Left lung (tissue), 10 donors: ENCODE measurements around the gene SNX1. TPM values are rescaled to one million over a fixed set of nuclear protein-coding genes. Genes with fewer than 3 reads are reported as not detected.

Experiments
- ATAC-seq: fragments of 200-7000 bp; cut with Tn5 transposase; one replicate; pipeline ENCODE4 v1.9.1; 2020; ENCODE audit warnings: moderate library complexity
- DNase-seq, 4 donors: peaks; one replicate each; pipeline ENCODE4 v3.0.0-alpha.2; 2013 to 2020
- H3K27ac ChIP-seq, 2 donors: fragments of 200-600 bp; sonication (generic) in 1 of 2; one replicate each; pipeline versions ENCODE4 v1.5.0 to v1.8.0; 2020 to 2021
- H3K27me3 ChIP-seq, 2 donors: fragments of 200-600 bp; sonication (generic) in 1 of 2; one replicate each; pipeline versions ENCODE4 v1.5.0 to v1.8.0; 2020 to 2021
- H3K36me3 ChIP-seq, 2 donors: fragments of 200-600 bp; sonication (generic) in 1 of 2; one replicate each; pipeline versions ENCODE4 v1.5.0 to v1.8.0; 2020 to 2021
- H3K4me1 ChIP-seq, 2 donors: fragments of 200-600 bp; one replicate each; pipeline ENCODE4 v1.8.0; 2021
- H3K4me3 ChIP-seq, 2 donors: fragments of 200-600 bp; sonication (generic) in 1 of 2; one replicate each; pipeline versions ENCODE4 v1.5.0 to v1.8.0; 2020 to 2021; ENCODE audit warnings: mild to moderate bottlenecking in 1 of 2
- H3K9me3 ChIP-seq, 2 donors: fragments of 200-600 bp; sonication (generic) in 1 of 2; one replicate each; pipeline versions ENCODE4 v1.5.0 to v1.8.0; 2020 to 2021
- intact Hi-C, 2 donors: fragments of 100-400 bp; cut with DNase I; formaldehyde crosslinking; loops; one replicate each; pipeline versions ENCODE4 v1.11.2 to v1.14.2; 2022
- polyA plus RNA-seq, 6 donors: library from polyadenylated mRNA; unstranded; fragments of 120-200 nt; gene quantifications; one replicate each; pipeline ENCODE4 v1.2.1, GENCODE V29; 2013; ENCODE audit not compliant: insufficient read length in 6 of 6
- total RNA-seq, 2 donors: library from RNA; stranded (reverse); fragmentation: NEBNext Ultra II Directional; extraction: Animal tissue kit (Norgen Biotek cat#: 25700); gene quantifications; one replicate each; pipeline ENCODE4 v1.2.1, GENCODE V29; 2021
- TF ChIP-seq, protein P1 (sequence below), 2 donors: fragments of 200-600 bp; sonication (generic) in 1 of 2; IDR thresholded peaks; one replicate each; pipeline versions ENCODE4 v1.5.0 to v1.8.0; 2021; ENCODE audit warnings: antibody characterized with exemption in 2 of 2
- donor health status: DM: no; HTN: yes; CAD: no.
- donor health status: DM: no; HTN: no; CAD: no.

SNX1 gene
- total and polyA plus RNA-seq, 8 donors, result 121 to 160 (median 126) TPM

DNA sequence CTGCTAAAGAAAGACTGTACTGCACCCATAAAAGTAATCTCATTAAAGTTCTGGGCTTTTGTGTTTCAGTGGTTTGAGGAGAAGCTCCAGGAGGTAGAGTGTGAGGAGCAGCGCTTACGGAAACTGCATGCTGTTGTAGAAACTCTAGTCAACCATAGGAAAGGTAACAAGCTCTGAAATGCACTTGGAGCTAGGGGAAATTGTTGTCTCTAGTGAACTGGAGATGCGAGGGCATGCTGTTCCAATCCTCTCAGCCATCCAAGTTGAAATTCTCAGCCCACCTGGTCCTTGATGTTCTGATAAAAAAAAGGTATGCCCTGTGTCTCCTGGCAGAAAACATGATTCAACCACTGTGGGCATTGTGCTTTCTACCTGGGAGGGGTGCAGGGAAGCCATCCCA, 34.4 kb downstream of the SNX1 start:
- Histone ChIP-seq H3K4me3 (no peak overlapping the region), H3K27me3 (no peaks in the 10 kb centered on the region), H3K27ac (no peak overlapping the region), H3K4me1 (peaks cover 0 to 7% of the 10 kb centered on the region in 2 donors), H3K9me3 (no peaks in the 10 kb centered on the region), H3K36me3 (peaks cover 0 to 100% of the 10 kb centered on the region in 2 donors)
- intact Hi-C loops, result no loop called here
- TF ChIP-seq, protein P1, sequence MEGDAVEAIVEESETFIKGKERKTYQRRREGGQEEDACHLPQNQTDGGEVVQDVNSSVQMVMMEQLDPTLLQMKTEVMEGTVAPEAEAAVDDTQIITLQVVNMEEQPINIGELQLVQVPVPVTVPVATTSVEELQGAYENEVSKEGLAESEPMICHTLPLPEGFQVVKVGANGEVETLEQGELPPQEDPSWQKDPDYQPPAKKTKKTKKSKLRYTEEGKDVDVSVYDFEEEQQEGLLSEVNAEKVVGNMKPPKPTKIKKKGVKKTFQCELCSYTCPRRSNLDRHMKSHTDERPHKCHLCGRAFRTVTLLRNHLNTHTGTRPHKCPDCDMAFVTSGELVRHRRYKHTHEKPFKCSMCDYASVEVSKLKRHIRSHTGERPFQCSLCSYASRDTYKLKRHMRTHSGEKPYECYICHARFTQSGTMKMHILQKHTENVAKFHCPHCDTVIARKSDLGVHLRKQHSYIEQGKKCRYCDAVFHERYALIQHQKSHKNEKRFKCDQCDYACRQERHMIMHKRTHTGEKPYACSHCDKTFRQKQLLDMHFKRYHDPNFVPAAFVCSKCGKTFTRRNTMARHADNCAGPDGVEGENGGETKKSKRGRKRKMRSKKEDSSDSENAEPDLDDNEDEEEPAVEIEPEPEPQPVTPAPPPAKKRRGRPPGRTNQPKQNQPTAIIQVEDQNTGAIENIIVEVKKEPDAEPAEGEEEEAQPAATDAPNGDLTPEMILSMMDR (IDR thresholded peaks at IDR 0.05), result no peak
- ATAC-seq (no peak), DNase-seq (no peak)

DNA sequence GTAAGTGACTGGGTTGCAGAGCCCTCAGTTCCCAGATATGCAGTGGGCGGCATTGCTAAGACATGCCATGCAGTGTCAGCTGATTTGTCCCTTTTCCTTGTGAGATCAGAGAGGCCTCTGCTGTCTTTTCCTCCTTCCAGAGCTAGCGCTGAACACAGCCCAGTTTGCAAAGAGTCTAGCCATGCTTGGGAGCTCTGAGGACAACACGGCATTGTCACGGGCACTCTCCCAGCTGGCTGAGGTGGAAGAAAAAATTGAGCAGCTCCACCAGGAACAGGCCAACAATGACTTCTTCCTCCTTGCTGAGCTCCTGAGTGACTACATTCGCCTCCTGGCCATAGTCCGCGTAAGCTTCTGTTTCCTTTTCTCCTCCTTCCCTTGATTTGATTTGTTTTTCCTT, 35.8 kb downstream of the SNX1 start:
- no peak for DNase-seq
- Histone ChIP-seq H3K4me3 (no peak overlapping the region), H3K27me3 (no peaks in the 10 kb centered on the region), H3K9me3 (no peaks in the 10 kb centered on the region), H3K4me1 (peaks cover 0 to 7% of the 10 kb centered on the region in 2 donors), H3K27ac (no peak overlapping the region), H3K36me3 (peaks cover 0 to 100% of the 10 kb centered on the region in 2 donors)
- no peak for ATAC-seq
- intact Hi-C loops, result no loop called here
- TF ChIP-seq, protein P1 (IDR thresholded peaks at IDR 0.05), result no peak

DNA sequence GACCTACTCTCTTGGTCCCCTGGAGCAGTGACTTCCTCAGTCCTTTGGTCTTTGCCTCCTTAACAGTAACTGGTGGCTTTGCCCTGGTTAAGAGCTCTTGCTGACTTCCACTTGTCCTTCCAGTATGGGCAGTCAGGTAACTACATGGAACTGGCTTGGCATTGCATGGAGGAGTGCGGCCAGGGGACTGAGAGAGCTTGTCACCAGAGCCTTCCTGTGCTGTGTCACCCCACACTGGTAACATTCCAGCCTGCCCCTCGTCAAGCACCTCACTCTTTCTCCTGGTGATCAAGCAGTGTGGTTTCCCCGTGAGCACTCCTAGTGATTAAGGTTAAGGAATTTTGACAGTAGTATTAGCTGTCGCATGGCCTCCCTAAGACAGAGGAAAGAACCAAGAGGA, 36.4 kb downstream of the SNX1 start:
- H3K9me3 ChIP-seq, result no peaks in the 10 kb centered on the region
- TF ChIP-seq, protein P1 (IDR thresholded peaks at IDR 0.05), result no peak
- intact Hi-C loops, result no loop called here
- H3K36me3 ChIP-seq, result peaks cover 0 to 100% of the 10 kb centered on the region in 2 donors
- H3K27me3 ChIP-seq, result no peaks in the 10 kb centered on the region
- DNase-seq (no peak), ATAC-seq (peak; percentile 43)
- peaks cover 0 to 7% of the 10 kb centered on the region in 2 donors for H3K4me1 ChIP-seq
- no peak overlapping the region for H3K27ac ChIP-seq
- H3K4me3 ChIP-seq, result no peak overlapping the region

DNA sequence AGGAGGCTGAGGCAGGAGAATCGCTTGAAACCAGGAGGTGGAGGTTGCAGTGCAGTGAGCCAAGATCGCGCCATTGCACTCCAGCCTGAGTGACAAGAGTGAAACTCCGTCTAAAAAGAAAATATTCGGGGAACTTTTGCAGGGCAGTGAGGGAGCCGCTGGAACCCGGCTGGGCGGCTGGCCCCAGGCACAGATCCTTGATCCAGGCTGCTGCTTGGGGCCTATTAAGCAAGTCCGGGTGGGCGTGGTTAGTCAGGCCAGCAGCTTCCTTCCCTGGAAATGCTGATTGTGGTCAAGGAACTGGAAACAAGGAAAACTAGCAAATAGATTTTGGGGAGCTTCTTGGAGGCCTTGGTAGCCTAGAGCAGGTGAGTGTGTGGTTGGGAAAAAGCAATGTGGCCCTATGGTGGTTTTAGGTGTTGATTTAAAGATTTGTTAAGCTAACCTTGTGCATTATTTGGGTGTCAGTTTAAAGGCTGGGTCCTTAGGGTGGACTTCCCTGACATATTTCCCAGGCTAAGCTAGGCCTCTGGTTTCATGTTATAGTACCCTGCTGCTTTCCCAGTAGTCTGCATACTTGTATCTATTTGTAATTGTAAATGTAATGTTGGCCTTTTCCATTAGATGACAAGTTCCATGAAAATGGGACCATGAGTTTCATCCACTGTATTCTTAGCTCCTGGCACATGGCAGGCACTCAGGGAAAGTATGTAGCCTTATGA, 38.0 kb downstream of the SNX1 start:
- Histone ChIP-seq H3K4me1 (peaks cover 0 to 7% of the 10 kb centered on the region in 2 donors), H3K27me3 (no peaks in the 10 kb centered on the region), H3K9me3 (no peaks in the 10 kb centered on the region), H3K4me3 (no peak overlapping the region), H3K36me3 (peaks cover 0 to 100% of the 10 kb centered on the region in 2 donors), H3K27ac (no peak overlapping the region)
- DNase-seq (no peak), ATAC-seq (no peak)
- intact Hi-C loops, result no loop called here
- TF ChIP-seq, protein P1 (IDR thresholded peaks at IDR 0.05), result no peak

DNA sequence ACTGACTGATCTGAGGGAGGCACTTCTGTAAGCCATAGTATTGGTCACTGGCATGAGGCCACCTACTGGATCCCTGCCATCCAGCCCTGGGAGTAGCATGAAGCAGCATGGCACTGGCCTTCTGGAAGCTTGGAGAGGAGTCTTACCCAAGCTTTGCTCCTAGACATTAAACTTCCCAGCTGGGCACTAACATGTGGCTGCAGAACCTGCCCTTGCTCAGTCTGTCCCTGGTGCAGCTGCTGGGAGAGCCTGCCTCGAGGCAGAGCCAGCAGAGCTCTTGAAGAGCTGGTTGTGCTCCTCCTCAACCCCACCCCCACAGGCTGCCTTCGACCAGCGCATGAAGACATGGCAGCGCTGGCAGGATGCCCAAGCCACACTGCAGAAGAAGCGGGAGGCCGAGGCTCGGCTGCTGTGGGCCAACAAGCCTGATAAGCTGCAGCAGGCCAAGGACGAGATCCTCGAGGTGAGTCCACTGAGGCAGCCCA, 38.6 kb downstream of the SNX1 start:
- ATAC-seq, result peak; percentile 69
- intact Hi-C loops, result no loop called here
- peaks cover 0 to 96% of the 10 kb centered on the region in 2 donors for H3K36me3 ChIP-seq

More for the DNA sequence above, 38.6 kb downstream of the SNX1 start:
- Histone ChIP-seq H3K27ac (no peak overlapping the region), H3K4me3 (no peak overlapping the region), H3K27me3 (no peaks in the 10 kb centered on the region), H3K9me3 (no peaks in the 10 kb centered on the region), H3K4me1 (peaks cover 0 to 7% of the 10 kb centered on the region in 2 donors)
- TF ChIP-seq, protein P1 (IDR thresholded peaks at IDR 0.05), result no peak
- peak in 3 of 4 donors; percentile 32 to 84 (median 65) for DNase-seq
